GM21360 (cell line): ENCODE data around the gene ISCU.
"Not testable (repeated sequence)": the region's sequence is repeated elsewhere in the genome, so short reads cannot be mapped to it uniquely, and the experiment has no call there.

Source experiments
- ATAC-seq: cut with Tn5 transposase; IDR thresholded peaks from one replicate; pipeline ENCODE4 v1.9.1; 2021; ENCODE audit warnings: mild to moderate bottlenecking, moderate library complexity; ENCODE audit not compliant: unreplicated experiment

ISCU gene

DNA sequence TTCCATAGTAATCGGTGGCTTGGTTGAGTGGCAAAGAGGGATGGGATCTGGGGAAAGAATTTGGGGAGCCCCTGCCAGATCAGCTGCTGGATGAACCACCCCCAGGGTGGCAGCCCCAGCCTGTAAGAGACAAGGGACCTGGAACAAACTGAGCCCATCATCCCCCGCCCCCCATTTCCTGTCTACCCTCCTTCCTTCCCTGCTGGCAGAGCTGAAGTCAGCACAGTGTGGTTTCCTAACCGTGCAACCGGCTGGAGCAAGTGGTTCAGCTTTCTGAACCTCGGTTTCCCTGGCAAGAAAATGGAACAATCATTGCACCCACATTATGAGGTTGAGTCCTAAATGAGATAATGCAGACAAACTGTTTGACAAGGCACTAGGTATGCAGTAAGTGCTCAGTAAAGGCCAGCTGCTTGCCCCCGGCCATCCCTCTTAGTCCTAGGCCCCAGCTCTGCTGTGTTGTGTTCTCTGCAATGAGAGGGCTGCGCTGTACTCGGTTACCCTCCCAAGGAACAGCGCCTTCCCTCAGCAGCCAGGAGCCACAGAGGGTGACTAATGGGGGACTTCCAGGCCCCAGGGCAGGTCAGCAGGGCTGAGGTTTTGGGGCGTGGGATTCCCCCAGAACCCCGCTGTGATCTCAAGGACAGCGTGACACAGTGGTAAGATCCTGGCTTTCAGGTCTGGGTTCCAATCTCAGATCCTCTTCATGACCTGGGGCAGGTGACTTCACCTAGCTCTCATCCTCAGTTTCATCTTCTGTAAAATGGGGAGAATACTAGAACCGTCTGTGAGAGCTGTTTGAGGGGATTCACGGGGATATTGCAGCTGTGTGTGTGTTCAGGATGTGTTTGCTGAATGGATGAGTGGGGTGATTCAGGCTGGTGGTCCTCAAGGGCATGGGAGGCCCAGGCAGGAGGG, 54.8 kb downstream of the ISCU start:
- peak; percentile 83 for ATAC-seq

DNA sequence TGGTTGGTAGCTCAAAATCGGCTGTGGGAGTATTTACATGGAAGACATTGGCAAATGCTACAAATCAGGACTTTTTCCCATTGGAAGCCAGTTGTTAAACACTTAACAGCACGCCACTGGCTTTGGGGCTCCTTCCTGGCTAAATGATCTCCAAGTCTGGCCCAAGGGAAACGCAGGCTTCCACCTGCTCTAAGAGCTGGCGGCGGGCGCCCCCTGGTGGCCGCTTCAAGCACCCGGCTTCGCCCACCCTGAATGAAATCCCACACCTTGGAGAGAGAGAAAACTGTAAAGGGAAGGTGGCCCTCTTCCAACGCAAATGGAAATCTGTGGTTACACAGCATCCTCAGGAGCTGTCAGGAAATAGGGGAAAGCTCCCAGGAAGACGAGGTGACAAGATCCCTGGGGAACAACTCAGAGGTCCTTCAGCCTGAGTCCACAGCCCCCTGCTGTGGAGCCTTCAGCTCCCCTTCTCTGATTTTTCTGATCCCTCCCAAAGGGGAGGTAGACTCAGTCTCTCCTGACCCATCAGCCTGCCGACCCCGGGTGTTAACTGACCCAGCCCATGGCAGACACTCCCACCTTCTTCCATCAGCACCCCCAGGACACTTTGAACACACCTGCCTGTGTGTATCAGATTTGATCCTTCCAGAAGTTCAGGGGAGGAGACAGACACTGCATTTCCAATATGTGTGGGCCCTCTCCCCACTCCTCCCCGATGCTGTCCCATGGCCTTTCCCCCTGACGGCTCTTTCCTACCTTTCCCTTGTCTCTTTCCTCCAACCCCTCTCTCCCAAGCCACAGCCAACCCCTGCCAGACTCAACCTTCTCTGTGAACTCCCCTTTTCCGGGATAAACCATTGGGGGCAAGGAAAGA, 55.9 kb downstream of the ISCU start:
- ATAC-seq = peak; percentile 49

GRCh38 chr12:108618953-108619274, 56.5 kb downstream of the ISCU start:
- ATAC-seq = not testable (repeated sequence)
